ENCODE results near the gene PLCH2.

PLCH2 gene

DNA sequence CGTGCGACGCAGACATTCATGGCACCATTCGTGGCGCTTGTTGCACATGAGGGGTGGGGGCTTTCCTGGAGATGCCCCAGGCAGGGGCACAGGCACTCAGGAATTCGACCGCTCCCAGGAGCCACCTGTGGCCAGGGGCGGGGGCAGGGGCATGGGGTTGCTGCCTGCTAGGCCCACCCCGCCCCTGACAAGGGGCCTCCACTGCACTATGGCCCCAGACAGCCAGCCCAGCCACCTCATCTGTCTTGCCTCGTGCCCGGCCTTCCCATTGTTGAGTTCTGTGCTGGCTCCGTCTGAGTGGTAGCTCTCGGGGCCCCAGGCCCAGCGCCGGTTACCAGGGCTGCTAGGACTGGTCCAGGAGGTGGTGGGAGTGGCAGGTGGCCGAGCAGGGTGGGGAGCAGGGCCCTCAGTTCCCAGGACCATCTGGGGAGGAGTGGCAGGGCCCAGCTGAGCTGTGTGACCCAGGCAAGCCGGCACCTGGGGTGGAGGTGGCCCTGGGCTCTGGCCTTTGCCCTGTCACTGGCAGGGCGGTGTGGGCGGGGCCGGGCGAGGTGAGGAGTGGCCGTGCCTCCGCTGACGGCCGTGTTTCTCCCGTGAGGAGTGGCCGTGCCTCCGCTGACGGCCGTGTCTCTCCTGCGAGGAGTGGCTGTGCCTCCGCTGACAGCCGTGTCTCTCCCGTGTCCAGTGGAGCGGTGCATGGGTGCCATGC, 1.9 kb downstream of the PLCH2 start:
- no peak for DNase-seq (ENCODE audit: low read depth)

GRCh38 chr1:2479186-2479585, 3.1 kb downstream of the PLCH2 start:
- DNase-seq (ENCODE audit: low read depth) = no peak

GRCh38 chr1:2479618-2480017, 3.5 kb downstream of the PLCH2 start:
- DNase-seq (ENCODE audit: low read depth) = no peak

GRCh38 chr1:2480236-2480985, 4.3 kb downstream of the PLCH2 start:
- no peak for DNase-seq (ENCODE audit: low read depth)

- DNase-seq (ENCODE audit: low read depth) = no peak
Observed at GRCh38 chr1:2480986-2481364, 4.9 kb downstream of the PLCH2 start.

GRCh38 chr1:2481885-2482284, 5.8 kb downstream of the PLCH2 start:
- no peak for DNase-seq (ENCODE audit: low read depth)

DNA sequence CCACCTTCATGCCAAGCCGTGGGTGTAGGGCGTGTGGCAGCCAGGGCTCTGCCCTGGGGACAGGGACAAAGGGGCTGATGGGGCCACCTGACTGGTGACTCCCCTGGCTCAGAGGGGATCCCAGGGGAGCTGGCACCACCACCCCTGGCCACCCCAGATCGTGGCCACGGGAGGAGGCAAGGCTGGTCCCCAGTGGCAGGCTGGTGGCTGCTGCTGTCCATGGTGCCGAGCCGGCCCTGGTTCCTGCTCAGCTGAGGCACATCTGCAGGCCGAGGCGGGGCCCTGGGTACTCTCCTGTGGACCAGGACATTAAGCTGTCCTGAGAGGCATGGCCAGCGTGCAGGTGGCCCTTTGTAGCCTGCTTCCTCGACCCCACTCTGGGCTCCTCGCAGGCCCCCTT, 6.5 kb downstream of the PLCH2 start:
- peak; percentile 21 for DNase-seq (ENCODE audit: low read depth)

GRCh38 chr1:2483026-2483425, 6.9 kb downstream of the PLCH2 start:
- no peak for DNase-seq (ENCODE audit: low read depth)

- DNase-seq (ENCODE audit: low read depth) = no peak
Observed at GRCh38 chr1:2483970-2484369, 7.9 kb downstream of the PLCH2 start.

- DNase-seq (ENCODE audit: low read depth) = no peak
Observed at GRCh38 chr1:2486041-2486440, 10.0 kb downstream of the PLCH2 start.

- DNase-seq (ENCODE audit: low read depth) = no peak
Observed at GRCh38 chr1:2486558-2486957, 10.5 kb downstream of the PLCH2 start.

GRCh38 chr1:2488688-2489087, 12.6 kb downstream of the PLCH2 start:
- DNase-seq (ENCODE audit: low read depth) = no peak

DNA sequence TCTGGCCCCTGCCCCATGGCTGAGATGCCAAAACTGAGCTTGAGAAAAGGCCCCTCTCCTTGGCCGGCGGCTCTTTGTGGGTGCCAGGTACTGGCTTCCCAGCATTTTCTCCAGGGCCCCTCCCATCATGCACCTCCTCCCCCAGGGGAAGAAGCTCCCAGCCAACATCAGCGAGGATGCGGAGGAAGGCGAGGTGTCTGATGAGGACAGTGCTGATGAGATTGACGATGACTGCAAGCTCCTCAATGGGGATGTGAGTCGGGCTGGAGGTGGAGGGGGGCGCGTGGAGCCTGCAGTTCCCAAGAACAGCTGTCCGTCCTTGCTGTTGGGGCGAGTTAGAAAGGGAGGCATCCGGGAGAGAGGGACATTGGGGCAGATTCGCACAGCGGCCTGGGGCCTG, 13.5 kb downstream of the PLCH2 start:
- DNase-seq (ENCODE audit: low read depth) = no peak

DNA sequence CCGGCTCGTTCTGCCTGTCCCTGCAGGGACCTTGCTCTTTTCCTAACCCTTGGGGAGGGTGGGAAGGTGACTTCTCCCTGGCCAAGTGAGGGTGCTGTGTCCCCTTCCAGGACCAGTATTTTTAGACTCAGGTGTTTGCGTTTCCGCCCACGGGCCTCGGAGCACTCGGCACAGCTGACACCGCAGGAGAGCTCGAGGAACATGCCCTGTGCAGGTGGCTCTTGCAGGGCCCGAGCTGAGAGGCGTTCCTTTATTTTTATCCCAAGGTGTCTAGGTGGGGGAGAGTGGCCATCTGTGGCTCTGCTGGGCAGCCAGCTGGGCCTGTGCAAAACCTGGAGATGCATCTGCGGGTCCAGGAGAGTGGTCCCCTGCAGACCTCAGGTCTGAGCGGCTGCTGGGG, 16.0 kb downstream of the PLCH2 start:
- no peak for DNase-seq (ENCODE audit: low read depth)

DNA sequence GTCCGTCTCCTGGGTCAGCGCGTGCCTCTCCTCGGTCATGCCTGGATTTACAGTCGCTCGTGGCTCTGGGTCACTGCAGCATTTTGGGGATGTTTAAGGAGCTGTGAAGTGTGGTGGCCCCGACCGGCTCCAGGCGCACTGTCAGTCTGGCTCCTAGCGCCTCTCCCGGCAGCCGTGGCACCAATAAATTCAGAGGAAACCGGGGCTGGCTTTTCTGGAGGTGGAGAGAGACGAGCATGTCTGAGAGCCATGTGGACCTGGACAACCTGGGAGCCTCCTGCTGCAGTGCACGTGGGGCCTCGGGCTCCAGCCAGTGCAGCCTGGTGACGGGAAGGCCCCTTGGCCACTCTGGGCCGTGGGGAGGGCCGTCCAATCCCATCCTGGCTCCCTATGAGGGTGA, 17.1 kb downstream of the PLCH2 start:
- no peak for DNase-seq (ENCODE audit: low read depth)

- peak; percentile 20 for DNase-seq (ENCODE audit: low read depth)
Observed at GRCh38 chr1:2493691-2494322, 17.7 kb downstream of the PLCH2 start.

- DNase-seq (ENCODE audit: low read depth) = peak; percentile 86
Observed at GRCh38 chr1:2494323-2494693, 18.2 kb downstream of the PLCH2 start.

DNA sequence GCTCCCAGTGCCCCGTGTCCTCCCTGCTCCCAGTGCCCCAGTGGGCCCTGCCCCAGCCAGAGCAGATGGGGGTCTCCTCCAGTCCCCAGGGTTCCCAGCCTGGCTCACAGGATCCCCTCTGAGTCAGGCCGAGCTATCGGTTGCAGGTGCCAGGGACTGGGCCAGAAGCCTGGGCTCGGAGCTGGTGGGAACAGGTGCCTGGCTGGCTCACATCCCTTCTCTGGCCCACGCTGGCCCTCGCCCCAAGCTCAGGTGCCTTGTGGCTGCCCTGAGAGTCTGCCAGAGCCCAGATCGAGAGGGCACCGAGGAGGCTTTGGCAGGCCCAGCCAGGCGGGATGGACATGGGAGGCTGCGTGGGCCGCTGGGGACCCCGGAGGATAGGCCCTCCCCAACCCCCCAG, 18.9 kb downstream of the PLCH2 start:
- DNase-seq (ENCODE audit: low read depth) = no peak

DNA sequence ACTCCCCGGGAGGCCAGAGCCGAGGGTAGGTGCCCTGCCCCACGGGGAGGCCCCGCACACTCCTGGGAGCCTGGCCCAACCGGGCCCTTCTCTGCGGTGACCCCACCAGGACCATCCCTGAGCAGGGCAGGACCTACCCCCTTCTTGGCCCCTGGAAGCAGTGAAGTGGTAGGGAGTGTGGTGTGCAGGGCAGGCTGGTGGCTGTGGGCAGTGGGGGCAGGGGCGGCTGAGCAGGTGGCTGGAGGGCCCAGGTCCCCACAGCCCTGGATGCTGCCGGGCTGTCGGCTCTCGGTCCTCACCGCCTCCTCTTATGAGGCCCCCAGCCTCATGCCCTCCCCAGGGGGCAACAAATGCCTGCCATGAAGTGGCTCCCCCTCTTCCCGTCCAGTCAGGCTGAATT, 19.5 kb downstream of the PLCH2 start:
- no peak for DNase-seq (ENCODE audit: low read depth)

DNA sequence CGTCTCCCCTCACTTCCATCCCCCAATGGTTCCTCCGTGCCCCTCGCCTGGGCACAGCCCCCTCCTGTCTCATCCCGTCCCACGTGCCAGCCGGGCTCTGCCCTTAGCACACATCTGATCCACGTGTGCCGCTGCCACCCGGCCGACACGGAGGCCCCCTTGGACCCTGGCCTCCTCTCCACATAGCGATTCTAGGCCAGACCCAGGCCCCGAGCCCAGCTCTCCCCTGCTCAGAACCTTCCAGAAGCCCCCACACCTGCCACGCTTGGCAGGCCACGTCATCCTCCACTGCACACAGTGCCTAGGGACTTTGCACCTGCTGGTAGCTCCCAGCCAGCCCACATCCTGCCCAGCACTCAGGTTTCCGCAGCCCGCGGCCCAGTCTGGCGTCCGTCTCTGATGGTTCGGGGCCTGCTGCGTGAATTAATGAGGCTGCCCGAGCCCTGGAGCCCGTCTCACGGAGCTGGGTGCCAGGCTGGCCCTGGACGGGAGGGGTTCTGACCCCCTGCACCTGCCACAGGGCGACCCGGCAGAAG, 20.1 kb downstream of the PLCH2 start:
- DNase-seq (ENCODE audit: low read depth) = no peak

DNA sequence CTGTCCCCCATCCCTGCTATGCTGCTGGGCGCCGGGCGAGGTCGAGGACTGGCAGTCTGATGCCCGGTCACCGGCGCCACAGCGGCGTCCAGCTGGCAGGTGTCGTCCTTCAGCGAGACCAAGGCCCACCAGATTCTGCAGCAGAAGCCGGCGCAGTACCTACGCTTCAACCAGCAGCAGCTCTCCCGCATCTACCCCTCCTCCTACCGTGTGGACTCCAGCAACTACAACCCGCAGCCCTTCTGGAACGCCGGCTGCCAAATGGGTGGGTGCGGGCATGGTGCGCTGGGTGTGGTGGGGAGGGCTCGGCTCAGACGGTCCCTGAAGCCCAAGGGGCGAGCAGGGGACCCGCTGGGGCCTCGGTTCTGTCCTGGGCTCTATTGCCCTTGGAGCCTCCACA, 20.7 kb downstream of the PLCH2 start:
- no peak for DNase-seq (ENCODE audit: low read depth)

GRCh38 chr1:2497891-2498290, 21.8 kb downstream of the PLCH2 start:
- DNase-seq (ENCODE audit: low read depth) = no peak

- DNase-seq (ENCODE audit: low read depth) = no peak
Observed at GRCh38 chr1:2498648-2499047, 22.6 kb downstream of the PLCH2 start.
